MM.1S (cell line): Measurements from ENCODE around the gene ATP9A.

Experiments
- CTCF ChIP-seq: fragments of 300-600 bp; sonication (generic); IDR thresholded peaks from 2 replicates; pipeline ENCODE4 v1.5.1; 2016; ENCODE audit warnings: antibody characterized with exemption, low read length, mixed read lengths
- EZH2 ChIP-seq: fragments of 300-600 bp; sonication (generic); optimal IDR thresholded peaks from 2 replicates; pipeline ENCODE3; 2017; ENCODE audit warnings: low read depth, mild to moderate bottlenecking, antibody characterized with exemption, low read length, mixed read lengths

GRCh38 chr20:51570739-51571459, 197.3 kb downstream of the ATP9A start:
- TF ChIP-seq CTCF (no peak), EZH2 (no peak)
